Activated CD8-positive, alpha-beta T cell treated with anti-CD3 and anti-CD28 coated beads for 36 hours (primary cell): Measurements from ENCODE around the gene RNF217. TPM values are rescaled to one million over a fixed set of nuclear protein-coding genes. Genes with fewer than 3 reads are reported as not detected.

ENCODE experiments used
- ATAC-seq: fragments of 200-7000 bp; cut with Tn5 transposase; one replicate; pipeline ENCODE4 v1.10.0; 2021; ENCODE audit warnings: mild to moderate bottlenecking, moderate library complexity
- CTCF ChIA-PET: fragments of 350-600 bp; sonication (Branson Sonifier 250); formaldehyde crosslinking; loops from one replicate; lab custom pipeline; 2021; ENCODE audit warnings: antibody characterized with exemption; lab: Charles Lee
- POLR2A ChIA-PET: fragments of 350-600 bp; sonication (Branson Sonifier 250); formaldehyde crosslinking; loops from one replicate; lab custom pipeline; 2021; ENCODE audit warnings: antibody characterized with exemption; lab: Charles Lee
- DNase-seq: peaks from one replicate; pipeline ENCODE4 v3.0.0-alpha.2; 2020
- H3K27ac Mint-ChIP-seq: one replicate; pipeline ENCODE4 v1.8.0; 2021; ENCODE audit warnings: mild to moderate bottlenecking, mixed read lengths
- H3K27me3 Mint-ChIP-seq: one replicate; pipeline ENCODE4 v1.8.0; 2021; ENCODE audit warnings: mixed read lengths
- H3K36me3 Mint-ChIP-seq: one replicate; pipeline ENCODE4 v1.8.0; 2021; ENCODE audit warnings: low read depth, mixed read lengths
- H3K4me1 Mint-ChIP-seq: one replicate; pipeline ENCODE4 v1.8.0; 2021; ENCODE audit warnings: low read depth, mixed read lengths
- H3K4me3 Mint-ChIP-seq: one replicate; pipeline ENCODE4 v1.8.0; 2021; ENCODE audit warnings: mild to moderate bottlenecking, moderate library complexity, mixed read lengths
- H3K9me3 Mint-ChIP-seq: one replicate; pipeline ENCODE4 v1.8.0; 2021; ENCODE audit warnings: mixed read lengths
- intact Hi-C: fragments of 100-400 bp; cut with micrococcal nuclease; formaldehyde crosslinking; loops from one replicate; pipeline ENCODE4 v1.10.0; 2022
- total RNA-seq, 2 experiments: library from RNA; stranded (reverse); gene quantifications; one replicate each; pipeline ENCODE4 v1.2.3, GENCODE V29; 2021
- TF ChIP-seq, protein P1 (sequence below): fragments of 200-600 bp; IDR thresholded peaks from one replicate; pipeline ENCODE4 v1.8.0; 2022; ENCODE audit warnings: antibody characterized with exemption, mild to moderate bottlenecking

RNF217 gene
- total RNA-seq, 2 experiments from 2014 or later: 0.07 to 0.09 TPM

- Mint-ChIP-seq H3K27ac (no peak overlapping the region), H3K27me3 (peaks cover 10% of the 10 kb centered on the region), H3K4me1 (no peaks in the 10 kb centered on the region), H3K36me3 (no peaks in the 10 kb centered on the region), H3K4me3 (no peak overlapping the region), H3K9me3 (no peaks in the 10 kb centered on the region)
- DNase-seq (no peak), ATAC-seq (no peak)
- POLR2A ChIA-PET: no interaction called here
- TF ChIP-seq, protein P1, sequence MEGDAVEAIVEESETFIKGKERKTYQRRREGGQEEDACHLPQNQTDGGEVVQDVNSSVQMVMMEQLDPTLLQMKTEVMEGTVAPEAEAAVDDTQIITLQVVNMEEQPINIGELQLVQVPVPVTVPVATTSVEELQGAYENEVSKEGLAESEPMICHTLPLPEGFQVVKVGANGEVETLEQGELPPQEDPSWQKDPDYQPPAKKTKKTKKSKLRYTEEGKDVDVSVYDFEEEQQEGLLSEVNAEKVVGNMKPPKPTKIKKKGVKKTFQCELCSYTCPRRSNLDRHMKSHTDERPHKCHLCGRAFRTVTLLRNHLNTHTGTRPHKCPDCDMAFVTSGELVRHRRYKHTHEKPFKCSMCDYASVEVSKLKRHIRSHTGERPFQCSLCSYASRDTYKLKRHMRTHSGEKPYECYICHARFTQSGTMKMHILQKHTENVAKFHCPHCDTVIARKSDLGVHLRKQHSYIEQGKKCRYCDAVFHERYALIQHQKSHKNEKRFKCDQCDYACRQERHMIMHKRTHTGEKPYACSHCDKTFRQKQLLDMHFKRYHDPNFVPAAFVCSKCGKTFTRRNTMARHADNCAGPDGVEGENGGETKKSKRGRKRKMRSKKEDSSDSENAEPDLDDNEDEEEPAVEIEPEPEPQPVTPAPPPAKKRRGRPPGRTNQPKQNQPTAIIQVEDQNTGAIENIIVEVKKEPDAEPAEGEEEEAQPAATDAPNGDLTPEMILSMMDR: no peak
- CTCF ChIA-PET: interaction anchor here (1.1 kb wide), 1 partner anchor 11 kb away, joined by 3 read pairs; no protein-coding TSS in a partner anchor
- intact Hi-C loops: no loop called here
Observed at GRCh38 chr6:125102891-125103290, 140.7 kb downstream of the RNF217 start.

- TF ChIP-seq, protein P1: no peak
- intact Hi-C loops: no loop called here
- H3K27me3 Mint-ChIP-seq: peaks cover 7% of the 10 kb centered on the region
- ChIA-PET POLR2A (no interaction called here), CTCF (interaction anchor here (1.1 to 1.7 kb wide), 2 partner anchors 10 to 234 kb away, joined by 3 to 5 read pairs; no protein-coding TSS in a partner anchor)
- DNase-seq (no peak), ATAC-seq (no peak)
- peaks cover 6% of the 10 kb centered on the region for H3K9me3 Mint-ChIP-seq
- no peak overlapping the region for H3K4me3 Mint-ChIP-seq
- no peaks in the 10 kb centered on the region for H3K4me1 Mint-ChIP-seq
- H3K27ac Mint-ChIP-seq: no peak overlapping the region
- no peaks in the 10 kb centered on the region for H3K36me3 Mint-ChIP-seq
Observed at GRCh38 chr6:125104425-125104824, 142.2 kb downstream of the RNF217 start.

DNA sequence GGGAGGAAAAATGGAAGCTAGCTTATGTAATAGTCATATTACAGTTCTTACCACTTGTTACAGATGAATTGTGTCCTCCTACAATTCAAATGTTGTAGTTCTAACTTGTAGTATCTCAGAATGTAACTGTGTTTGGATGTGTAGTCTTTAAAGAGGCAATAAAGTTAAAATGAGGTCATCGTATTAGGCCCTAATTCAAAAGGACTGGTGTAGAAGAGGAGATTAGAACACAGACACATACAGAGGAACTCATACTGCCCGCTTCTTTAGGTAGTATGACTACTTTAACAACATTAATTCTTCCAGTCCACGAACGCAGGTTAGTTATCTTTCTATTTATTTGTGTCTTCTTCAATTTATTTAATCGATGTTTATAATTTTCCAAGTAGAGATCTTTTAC lies 144.8 kb downstream of the RNF217 start:
- CTCF ChIA-PET: no interaction called here
- no peaks in the 10 kb centered on the region for H3K4me1 Mint-ChIP-seq
- H3K36me3 Mint-ChIP-seq: no peaks in the 10 kb centered on the region
- POLR2A ChIA-PET: no interaction called here
- no peak overlapping the region for H3K4me3 Mint-ChIP-seq
- H3K9me3 Mint-ChIP-seq: peaks cover 20% of the 10 kb centered on the region
- ATAC-seq (no peak), DNase-seq (no peak)
- H3K27me3 Mint-ChIP-seq: no peaks in the 10 kb centered on the region
- TF ChIP-seq, protein P1: no peak
- intact Hi-C loops: no loop called here
- no peak overlapping the region for H3K27ac Mint-ChIP-seq

GRCh38 chr6:125107896-125108295 lies 145.7 kb downstream of the RNF217 start:
- ATAC-seq: no peak
- Mint-ChIP-seq H3K4me1 (no peaks in the 10 kb centered on the region), H3K36me3 (no peaks in the 10 kb centered on the region), H3K4me3 (no peak overlapping the region), H3K27me3 (no peaks in the 10 kb centered on the region), H3K27ac (no peak overlapping the region), H3K9me3 (peaks cover 26% of the 10 kb centered on the region)
- TF ChIP-seq, protein P1: no peak
- no peak for DNase-seq
- intact Hi-C loops: no loop called here
- POLR2A ChIA-PET: no interaction called here
- CTCF ChIA-PET: no interaction called here

GRCh38 chr6:125110056-125110455 lies 147.8 kb downstream of the RNF217 start:
- Mint-ChIP-seq H3K27ac (no peak overlapping the region), H3K9me3 (peaks cover 26% of the 10 kb centered on the region), H3K36me3 (no peaks in the 10 kb centered on the region), H3K27me3 (no peaks in the 10 kb centered on the region), H3K4me3 (no peak overlapping the region), H3K4me1 (no peaks in the 10 kb centered on the region)
- ChIA-PET POLR2A (no interaction called here), CTCF (interaction anchor here (1.6 kb wide), 1 partner anchor 9 kb away, joined by 4 read pairs; no protein-coding TSS in a partner anchor)
- TF ChIP-seq, protein P1: no peak
- no peak for ATAC-seq
- intact Hi-C loops: loop anchor here (5.0 kb wide), 1 partner anchor 243 kb away; no protein-coding TSS in a partner anchor
- no peak for DNase-seq
